ENCODE results near the gene MTUS2. TPM values are rescaled to one million over a fixed set of nuclear protein-coding genes. Genes with fewer than 3 reads are reported as not detected.

The MTUS2 gene
- total RNA-seq, 1 experiment from 2014 or later: not detected

DNA sequence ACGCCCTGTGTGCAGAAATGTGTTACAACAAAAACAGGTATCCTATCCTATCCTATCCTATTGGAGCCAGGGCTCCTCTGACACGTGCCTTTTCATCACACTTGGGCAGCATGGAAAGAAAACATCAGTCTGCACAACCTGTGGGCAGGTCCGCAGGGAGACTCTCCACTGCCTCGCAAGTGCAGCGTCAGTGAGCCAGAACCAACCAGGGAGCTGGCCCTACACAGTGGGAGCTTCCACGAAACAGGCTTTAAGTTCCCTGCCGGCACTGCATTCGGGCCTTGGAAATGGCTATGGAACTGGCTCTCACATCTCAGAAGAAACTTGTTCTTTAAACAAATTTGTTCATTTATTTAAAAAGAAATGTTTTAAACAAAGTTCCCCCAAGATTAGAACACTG is 725.8 kb downstream of the MTUS2 start:
- H4K20me1 ChIP-seq (ENCODE audit: low read length): 0 out of 2 replicates have a peak, but pooled peaks cover 7% of the 10 kb centered on the region
- no peak for ATAC-seq

DNA sequence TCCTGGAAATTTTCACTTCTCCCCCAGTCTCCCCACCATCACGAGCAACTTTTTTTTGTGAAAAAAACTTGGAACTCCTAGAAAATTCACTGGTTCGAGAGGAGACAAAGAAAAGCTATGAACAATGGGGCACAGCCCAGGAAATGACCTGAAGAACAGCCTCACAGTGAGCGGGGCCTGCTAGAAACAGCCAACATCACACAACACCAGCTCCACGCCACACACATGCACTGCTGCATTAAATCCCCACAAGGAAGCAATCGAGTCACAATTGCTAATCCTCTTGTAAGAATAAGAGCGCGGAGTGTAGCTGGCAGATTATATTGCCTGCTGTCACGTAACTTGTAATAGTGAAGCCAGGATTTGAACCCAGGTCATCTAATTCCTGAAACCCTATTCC is 726.5 kb downstream of the MTUS2 start:
- ATAC-seq: no peak

More for the DNA sequence above, 725.8 kb downstream of the MTUS2 start:
- no peaks in the 10 kb centered on the region for H3K4me1 ChIP-seq (ENCODE audit: insufficient read depth, low read length)
- ChIA-PET POLR2A (ENCODE audit: unreplicated experiment) (no interaction called here), CTCF (no interaction called here)
- no peak for DNase-seq
- H3K9ac ChIP-seq (ENCODE audit: low read length): no peak overlapping the region
- peaks cover 51% of the 10 kb centered on the region for H3K79me2 ChIP-seq (ENCODE audit: low read length)
- intact Hi-C loops (cut with micrococcal nuclease): no loop called here
- peaks cover 10% of the 10 kb centered on the region for H3K36me3 ChIP-seq (ENCODE audit: low read depth, low read length)
- H3K27me3 ChIP-seq (ENCODE audit: low read length): no peaks in the 10 kb centered on the region
- no peaks in the 10 kb centered on the region for H3F3A ChIP-seq (ENCODE audit: low read length, unreplicated experiment)
- H3K27ac ChIP-seq (ENCODE audit: low read length): no peak overlapping the region
- no TSS peak for BruUV-seq (replicated peaks)
- H3K4me3 ChIP-seq (ENCODE audit: low read length): no peak overlapping the region
- no peak overlapping the region for H2AFZ ChIP-seq (ENCODE audit: low read length)
- H3K9me3 ChIP-seq (ENCODE audit: low read length): no peaks in the 10 kb centered on the region
- H3K9me2 ChIP-seq (replicated peaks; ENCODE audit: low read length): no peaks in the 10 kb centered on the region
- no peak overlapping the region for H3K4me2 ChIP-seq (ENCODE audit: low read length)
- no peak for TF ChIP-seq EZH2phosphoT487 (IDR thresholded peaks at IDR 0.05; ENCODE audit: borderline replicate concordance, low read length)
- TF ChIP-seq, protein P1, sequence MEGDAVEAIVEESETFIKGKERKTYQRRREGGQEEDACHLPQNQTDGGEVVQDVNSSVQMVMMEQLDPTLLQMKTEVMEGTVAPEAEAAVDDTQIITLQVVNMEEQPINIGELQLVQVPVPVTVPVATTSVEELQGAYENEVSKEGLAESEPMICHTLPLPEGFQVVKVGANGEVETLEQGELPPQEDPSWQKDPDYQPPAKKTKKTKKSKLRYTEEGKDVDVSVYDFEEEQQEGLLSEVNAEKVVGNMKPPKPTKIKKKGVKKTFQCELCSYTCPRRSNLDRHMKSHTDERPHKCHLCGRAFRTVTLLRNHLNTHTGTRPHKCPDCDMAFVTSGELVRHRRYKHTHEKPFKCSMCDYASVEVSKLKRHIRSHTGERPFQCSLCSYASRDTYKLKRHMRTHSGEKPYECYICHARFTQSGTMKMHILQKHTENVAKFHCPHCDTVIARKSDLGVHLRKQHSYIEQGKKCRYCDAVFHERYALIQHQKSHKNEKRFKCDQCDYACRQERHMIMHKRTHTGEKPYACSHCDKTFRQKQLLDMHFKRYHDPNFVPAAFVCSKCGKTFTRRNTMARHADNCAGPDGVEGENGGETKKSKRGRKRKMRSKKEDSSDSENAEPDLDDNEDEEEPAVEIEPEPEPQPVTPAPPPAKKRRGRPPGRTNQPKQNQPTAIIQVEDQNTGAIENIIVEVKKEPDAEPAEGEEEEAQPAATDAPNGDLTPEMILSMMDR (conservative IDR thresholded peaks at IDR 0.05; ENCODE audit: low read depth, low read length): no peak
- TF ChIP-seq EZH2 (IDR thresholded peaks at IDR 0.05; ENCODE audit: low read length, unreplicated experiment): no peak

DNA sequence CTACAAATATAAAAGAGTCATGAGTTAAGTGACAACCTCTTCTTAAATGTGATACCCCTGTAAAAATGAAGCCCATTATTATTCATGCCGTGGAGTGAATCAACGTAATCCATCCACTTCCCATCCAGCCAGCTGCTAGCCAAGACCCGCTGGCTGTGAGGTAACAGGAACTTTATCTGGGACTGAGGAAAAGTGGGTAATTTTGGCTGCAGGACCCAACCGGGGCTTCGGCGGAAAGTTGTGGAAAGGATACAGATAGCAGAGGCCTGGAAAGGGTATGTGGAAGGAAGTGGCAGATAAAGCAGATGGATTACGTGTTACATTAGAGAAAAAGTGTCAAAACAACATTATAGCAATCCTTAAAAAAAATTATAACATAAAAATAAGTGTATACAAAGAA is 727.0 kb downstream of the MTUS2 start:
- Histone ChIP-seq H3K27me3 (ENCODE audit: low read length) (no peaks in the 10 kb centered on the region), H3K4me1 (ENCODE audit: insufficient read depth, low read length) (no peaks in the 10 kb centered on the region), H3K4me3 (ENCODE audit: low read length) (no peak overlapping the region), H3K4me2 (ENCODE audit: low read length) (no peak overlapping the region), H3K9ac (ENCODE audit: low read length) (no peak overlapping the region), H3K9me3 (ENCODE audit: low read length) (no peaks in the 10 kb centered on the region), H2AFZ (ENCODE audit: low read length) (no peak overlapping the region), H3F3A (ENCODE audit: low read length, unreplicated experiment) (no peaks in the 10 kb centered on the region), H3K36me3 (ENCODE audit: low read depth, low read length) (peaks cover 7% of the 10 kb centered on the region; the same call in 1 of the 2 replicates), H4K20me1 (ENCODE audit: low read length) (0 out of 2 replicates have a peak, but pooled peaks cover 6% of the 10 kb centered on the region), H3K79me2 (ENCODE audit: low read length) (peaks cover 45% of the 10 kb centered on the region), H3K27ac (ENCODE audit: low read length) (no peak overlapping the region), H3K9me2 (replicated peaks; ENCODE audit: low read length) (no peaks in the 10 kb centered on the region)
- no peak for ATAC-seq
- ChIA-PET POLR2A (ENCODE audit: unreplicated experiment) (no interaction called here), CTCF (no interaction called here)
- BruUV-seq (replicated peaks): no TSS peak
- TF ChIP-seq EZH2phosphoT487 (IDR thresholded peaks at IDR 0.05; ENCODE audit: borderline replicate concordance, low read length) (no peak), EZH2 (IDR thresholded peaks at IDR 0.05; ENCODE audit: low read length, unreplicated experiment) (no peak)
- TF ChIP-seq, protein P1 (conservative IDR thresholded peaks at IDR 0.05; ENCODE audit: low read depth, low read length): no peak
- intact Hi-C loops (cut with micrococcal nuclease): no loop called here
- DNase-seq: no peak

More for the DNA sequence above, 726.5 kb downstream of the MTUS2 start:
- no peaks in the 10 kb centered on the region for H3K9me3 ChIP-seq (ENCODE audit: low read length)
- peaks cover 7% of the 10 kb centered on the region; the same call in 1 of the 2 replicates for H3K36me3 ChIP-seq (ENCODE audit: low read depth, low read length)
- H3K9ac ChIP-seq (ENCODE audit: low read length): no peak overlapping the region
- POLR2A ChIA-PET (ENCODE audit: unreplicated experiment): no interaction called here
- no peak overlapping the region for H2AFZ ChIP-seq (ENCODE audit: low read length)
- no peak overlapping the region for H3K27ac ChIP-seq (ENCODE audit: low read length)
- intact Hi-C loops (cut with micrococcal nuclease): no loop called here
- 0 out of 2 replicates have a peak, but pooled peaks cover 6% of the 10 kb centered on the region for H4K20me1 ChIP-seq (ENCODE audit: low read length)
- CTCF ChIA-PET: no interaction called here
- TF ChIP-seq EZH2 (IDR thresholded peaks at IDR 0.05; ENCODE audit: low read length, unreplicated experiment) (no peak), EZH2phosphoT487 (IDR thresholded peaks at IDR 0.05; ENCODE audit: borderline replicate concordance, low read length) (no peak)
- TF ChIP-seq, protein P1 (conservative IDR thresholded peaks at IDR 0.05; ENCODE audit: low read depth, low read length): no peak
- no peaks in the 10 kb centered on the region for H3K27me3 ChIP-seq (ENCODE audit: low read length)
- peaks cover 45% of the 10 kb centered on the region for H3K79me2 ChIP-seq (ENCODE audit: low read length)
- H3K4me1 ChIP-seq (ENCODE audit: insufficient read depth, low read length): no peaks in the 10 kb centered on the region
- no TSS peak for BruUV-seq (replicated peaks)
- no peak overlapping the region for H3K4me2 ChIP-seq (ENCODE audit: low read length)
- DNase-seq: no peak
- no peak overlapping the region for H3K4me3 ChIP-seq (ENCODE audit: low read length)
- H3K9me2 ChIP-seq (replicated peaks; ENCODE audit: low read length): no peaks in the 10 kb centered on the region
- no peaks in the 10 kb centered on the region for H3F3A ChIP-seq (ENCODE audit: low read length, unreplicated experiment)
